ENCODE data around the gene ZNF580.
A peak's percentile ranks its signal among the peaks of the same experiment; 100 is the strongest.

ZNF580 gene

DNA sequence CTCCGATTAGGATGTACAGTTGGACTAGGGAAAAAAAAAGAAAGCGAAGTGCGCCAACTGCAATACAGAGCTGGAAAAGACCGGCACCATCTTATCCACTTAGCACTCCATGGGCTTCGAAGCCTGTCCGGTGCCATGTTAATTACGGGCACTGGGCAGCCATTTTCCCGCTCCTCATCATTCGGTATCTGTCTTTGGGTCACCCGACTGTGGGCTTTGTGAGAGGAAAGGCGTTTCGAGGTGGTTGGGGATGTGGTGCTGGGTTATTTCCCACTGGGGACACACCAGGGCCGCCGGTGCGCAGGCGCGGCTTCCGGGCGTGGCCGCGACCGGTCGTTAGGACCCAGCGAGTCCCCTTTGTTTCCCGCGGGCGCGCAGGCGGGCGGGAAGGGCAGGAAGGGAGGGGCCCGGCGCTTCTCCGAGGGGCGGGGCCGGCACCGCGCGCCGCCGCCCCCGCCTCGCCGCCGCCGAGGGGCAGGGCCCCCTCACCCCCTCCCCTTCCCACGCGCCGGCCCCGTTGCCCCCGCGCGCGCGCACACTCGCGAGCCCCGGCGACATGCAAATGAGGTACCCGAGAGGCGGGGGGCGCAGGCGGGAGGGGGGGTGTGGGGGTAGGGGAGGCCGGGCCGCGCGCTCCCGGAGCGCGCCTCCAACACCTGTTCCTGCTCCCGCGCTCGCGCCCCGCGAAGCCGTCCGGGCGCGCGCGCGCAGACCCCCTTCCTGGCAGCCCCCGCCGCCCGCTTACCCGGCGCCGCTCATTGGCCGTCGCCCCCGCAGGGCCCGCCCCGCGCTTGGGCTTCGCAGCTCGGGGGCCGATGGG, 40.8 kb upstream of the ZNF580 start, which contains the start of gene ZNF524:
TSS of gene ZNF524 (plus strand) at position 447 of the 820 bp plus-strand sequence. CDS start 1,825 bp downstream, outside the sequence.
- H3K14ac ChIP-seq (ENCODE audit: low read length) = peak within 1 kb of the TSS; percentile 86
- peak within 1 kb of the TSS; percentile 70 for H3K23ac ChIP-seq (ENCODE audit: low read depth, low read length, poor library complexity)
- peak within 1 kb of the TSS; percentile 96 for H3K9ac ChIP-seq (ENCODE audit: low read depth, low read length, poor library complexity)
- H4K91ac ChIP-seq (ENCODE audit: low read depth, low read length, poor library complexity) = peak within 1 kb of the TSS; percentile 100
- H3K4me1 ChIP-seq (ENCODE audit: control insufficient read depth in 2 of 2, insufficient read depth in 1 of 2, low read depth in 1 of 2, low read length in 2 of 2) = peaks cover 8 to 9% of the 10 kb centered on the region in 2 donors
- peak within 1 kb of the TSS; percentile 78 to 88 for H3K4me3 ChIP-seq (ENCODE audit: low read length in 2 of 2)
- H3K4me2 ChIP-seq (ENCODE audit: insufficient read depth, low read length, poor library complexity, severe bottlenecking) = peak within 1 kb of the TSS; percentile 83
- WGBS, 2 donors (ENCODE audit: extremely low coverage in 2 of 2, insufficient read length in 2 of 2, insufficient replicate concordance in 1 of 2) = no CpG with 5 or more reads among the region's 97 CpGs
- peak; percentile 94 for DNase-seq (ENCODE audit: low spot score)
- H2BK15ac ChIP-seq (ENCODE audit: low read length) = peak within 1 kb of the TSS; percentile 54
- peaks cover 4 to 7% of the 10 kb centered on the region in 2 donors for H3K9me3 ChIP-seq (replicated peaks in 1 of 2; ENCODE audit: control insufficient read depth in 2 of 2, insufficient read depth in 1 of 2, low read depth in 1 of 2, low read length in 2 of 2)
- H3K27ac ChIP-seq (replicated peaks; ENCODE audit: low read length) = peak within 1 kb of the TSS; percentile 100
- no peak within 1 kb of the TSS for H2BK12ac ChIP-seq (ENCODE audit: low read length)
- no peaks in the 10 kb centered on the region for H3K27me3 ChIP-seq (ENCODE audit: control insufficient read depth in 3 of 3, insufficient read depth in 3 of 3, low read depth in 1 of 3, low read length in 3 of 3)
- H3K79me1 ChIP-seq (ENCODE audit: low read depth, low read length) = peaks cover 4% of the 10 kb centered on the region
- peak within 1 kb of the TSS; percentile 85 for H2BK5ac ChIP-seq (ENCODE audit: low read length)
- peak within 1 kb of the TSS; percentile 35 for H2BK120ac ChIP-seq (ENCODE audit: low read depth, low read length)
- H2AK5ac ChIP-seq (ENCODE audit: low read depth, low read length) = peak within 1 kb of the TSS; percentile 85
- H3K36me3 ChIP-seq (replicated peaks in 1 of 2; ENCODE audit: control insufficient read depth in 2 of 2, insufficient read depth in 2 of 2, low read length in 2 of 2) = peaks cover 17 to 25% of the 10 kb centered on the region in 2 donors
- H4K8ac ChIP-seq (ENCODE audit: low read depth, low read length) = peak within 1 kb of the TSS; percentile 99
- H3K18ac ChIP-seq (ENCODE audit: low read length) = peak within 1 kb of the TSS; percentile 100
- H3K4ac ChIP-seq (ENCODE audit: low read length) = peak within 1 kb of the TSS; percentile 90
- H2AFZ ChIP-seq (ENCODE audit: low read length) = peak within 1 kb of the TSS; percentile 90

DNA sequence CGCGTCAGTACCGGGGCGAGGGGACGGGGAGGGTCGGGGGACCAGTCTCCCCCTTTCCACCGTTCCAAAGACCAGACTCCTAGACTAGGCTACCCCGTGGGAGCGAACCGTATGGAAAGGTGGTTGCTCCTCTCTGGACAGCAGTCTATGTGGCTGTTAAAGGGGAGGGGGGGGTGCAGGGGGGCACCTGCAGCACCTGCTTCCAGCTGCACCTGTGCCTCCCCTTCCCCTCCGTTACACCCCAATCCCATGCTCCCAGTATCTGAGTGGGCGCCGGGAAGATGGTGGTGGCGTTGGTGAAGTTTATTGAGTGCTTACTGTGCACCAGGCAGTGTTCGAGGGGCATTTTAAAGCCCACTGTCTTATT, 40.2 kb upstream of the ZNF580 start:
- peak overlapping the region; percentile 85 for H2AK5ac ChIP-seq (ENCODE audit: low read depth, low read length)
- H3K4me3 ChIP-seq (ENCODE audit: low read length in 2 of 2) = peak overlapping the region; percentile 78 to 80
- peaks cover 4% of the 10 kb centered on the region for H3K79me1 ChIP-seq (ENCODE audit: low read depth, low read length)
- WGBS, 2 donors (ENCODE audit: extremely low coverage in 2 of 2, insufficient read length in 2 of 2, insufficient replicate concordance in 1 of 2) = no CpG with 5 or more reads among the region's 15 CpGs
- peaks cover 8 to 9% of the 10 kb centered on the region in 2 donors for H3K4me1 ChIP-seq (ENCODE audit: control insufficient read depth in 2 of 2, insufficient read depth in 1 of 2, low read depth in 1 of 2, low read length in 2 of 2)
- H3K18ac ChIP-seq (ENCODE audit: low read length) = peak overlapping the region; percentile 96
- H2BK120ac ChIP-seq (ENCODE audit: low read depth, low read length) = peak overlapping the region; percentile 35
- H3K4me2 ChIP-seq (ENCODE audit: insufficient read depth, low read length, poor library complexity, severe bottlenecking) = peak overlapping the region; percentile 83
- no peaks in the 10 kb centered on the region for H3K27me3 ChIP-seq (ENCODE audit: control insufficient read depth in 3 of 3, insufficient read depth in 3 of 3, low read depth in 1 of 3, low read length in 3 of 3)
- peak overlapping the region; percentile 75 for H2AFZ ChIP-seq (ENCODE audit: low read length)
- peak overlapping the region; percentile 78 for H3K14ac ChIP-seq (ENCODE audit: low read length)
- H4K91ac ChIP-seq (ENCODE audit: low read depth, low read length, poor library complexity) = peak overlapping the region; percentile 89
- H2BK15ac ChIP-seq (ENCODE audit: low read length) = peak overlapping the region; percentile 34
- no peak for DNase-seq (ENCODE audit: low spot score)
- no peak overlapping the region for H2BK12ac ChIP-seq (ENCODE audit: low read length)
- peak overlapping the region; percentile 70 for H3K23ac ChIP-seq (ENCODE audit: low read depth, low read length, poor library complexity)
- H4K8ac ChIP-seq (ENCODE audit: low read depth, low read length) = no peak overlapping the region
- H3K9me3 ChIP-seq (replicated peaks in 1 of 2; ENCODE audit: control insufficient read depth in 2 of 2, insufficient read depth in 1 of 2, low read depth in 1 of 2, low read length in 2 of 2) = peaks cover 4 to 7% of the 10 kb centered on the region in 2 donors
- peak overlapping the region; percentile 55 for H3K4ac ChIP-seq (ENCODE audit: low read length)
- peak overlapping the region; percentile 92 for H3K9ac ChIP-seq (ENCODE audit: low read depth, low read length, poor library complexity)
- H3K36me3 ChIP-seq (replicated peaks in 1 of 2; ENCODE audit: control insufficient read depth in 2 of 2, insufficient read depth in 2 of 2, low read length in 2 of 2) = peaks cover 11 to 19% of the 10 kb centered on the region in 2 donors
- peak overlapping the region; percentile 83 for H3K27ac ChIP-seq (replicated peaks; ENCODE audit: low read length)
- H2BK5ac ChIP-seq (ENCODE audit: low read length) = no peak overlapping the region

DNA sequence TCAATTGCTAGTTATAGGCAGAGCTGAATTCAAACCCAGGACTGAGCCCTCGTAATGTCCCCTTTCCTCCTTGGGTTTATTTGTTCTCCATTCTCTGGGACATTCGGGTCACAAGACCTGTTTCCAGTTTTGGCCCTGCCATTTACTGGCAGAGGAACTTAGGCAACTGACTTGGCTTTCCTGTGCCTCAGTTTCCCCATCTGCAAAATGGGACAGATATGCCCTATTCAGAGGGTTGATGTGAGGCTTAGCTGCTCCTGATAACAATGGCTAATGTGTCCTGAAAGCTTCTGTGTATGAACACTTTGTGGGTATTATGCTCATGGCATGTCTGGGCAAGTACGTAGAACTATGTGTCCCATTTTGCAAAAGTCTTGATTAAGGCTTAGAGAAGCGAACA, 39.7 kb upstream of the ZNF580 start:
- Histone ChIP-seq H3K27me3 (ENCODE audit: control insufficient read depth in 3 of 3, insufficient read depth in 3 of 3, low read depth in 1 of 3, low read length in 3 of 3) (no peaks in the 10 kb centered on the region), H4K91ac (ENCODE audit: low read depth, low read length, poor library complexity) (no peak overlapping the region), H2BK5ac (ENCODE audit: low read length) (no peak overlapping the region), H3K4me3 (ENCODE audit: low read length in 2 of 2) (peak overlapping the region in 1 of 2 donors; percentile 78), H3K27ac (replicated peaks; ENCODE audit: low read length) (peak overlapping the region; percentile 83), H3K18ac (ENCODE audit: low read length) (no peak overlapping the region), H2BK12ac (ENCODE audit: low read length) (no peak overlapping the region), H3K4me1 (ENCODE audit: control insufficient read depth in 2 of 2, insufficient read depth in 1 of 2, low read depth in 1 of 2, low read length in 2 of 2) (peaks cover 8 to 9% of the 10 kb centered on the region in 2 donors), H4K8ac (ENCODE audit: low read depth, low read length) (no peak overlapping the region), H3K4me2 (ENCODE audit: insufficient read depth, low read length, poor library complexity, severe bottlenecking) (peak overlapping the region; percentile 83), H2AFZ (ENCODE audit: low read length) (no peak overlapping the region), H2AK5ac (ENCODE audit: low read depth, low read length) (no peak overlapping the region), H3K9me3 (replicated peaks in 1 of 2; ENCODE audit: control insufficient read depth in 2 of 2, insufficient read depth in 1 of 2, low read depth in 1 of 2, low read length in 2 of 2) (peaks cover 3 to 7% of the 10 kb centered on the region in 2 donors), H3K23ac (ENCODE audit: low read depth, low read length, poor library complexity) (no peak overlapping the region), H2BK15ac (ENCODE audit: low read length) (no peak overlapping the region), H2BK120ac (ENCODE audit: low read depth, low read length) (no peak overlapping the region), H3K14ac (ENCODE audit: low read length) (no peak overlapping the region), H3K79me1 (ENCODE audit: low read depth, low read length) (peaks cover 4% of the 10 kb centered on the region), H3K4ac (ENCODE audit: low read length) (no peak overlapping the region), H3K36me3 (replicated peaks in 1 of 2; ENCODE audit: control insufficient read depth in 2 of 2, insufficient read depth in 2 of 2, low read length in 2 of 2) (peaks cover 7 to 15% of the 10 kb centered on the region in 2 donors), H3K9ac (ENCODE audit: low read depth, low read length, poor library complexity) (no peak overlapping the region)
- WGBS, 2 donors (ENCODE audit: extremely low coverage in 2 of 2, insufficient read length in 2 of 2, insufficient replicate concordance in 1 of 2) = no CpG with 5 or more reads among the region's 4 CpGs
- no peak for DNase-seq (ENCODE audit: low spot score)
